Stimulated activated effector memory CD8-positive, alpha-beta T cell treated with anti-CD3 and anti-CD28 coated beads, Interleukin-12 subunit alpha, Interleukin-12 subunit beta, amount 100 ng/mL, for 72 hours (primary cell): ENCODE measurements around the gene RTN1.
"Not testable (repeated sequence)": the region's sequence is repeated elsewhere in the genome, so short reads cannot be mapped to it uniquely, and the experiment has no call there.

Source experiments
- ATAC-seq: fragments of 150-1000 bp; cut with Tn5 transposase; 2 replicates; pipeline ENCODE4 v1.10.0; 2021
- DNase-seq, 2 donors: peaks; one replicate each; pipeline ENCODE4 v3.0.0; 2021 to 2022; ENCODE audit warnings: low spot score in 2 of 2
- H3K27ac Mint-ChIP-seq: one replicate; pipeline ENCODE4 v1.8.0; 2022; ENCODE audit warnings: mild to moderate bottlenecking, mixed read lengths
- H3K36me3 Mint-ChIP-seq: one replicate; pipeline ENCODE4 v1.8.0; 2022; ENCODE audit warnings: mild to moderate bottlenecking, mixed read lengths
- H3K4me1 Mint-ChIP-seq: one replicate; pipeline ENCODE4 v1.8.0; 2022; ENCODE audit warnings: mixed read lengths
- H3K4me3 Mint-ChIP-seq: one replicate; pipeline ENCODE4 v1.8.0; 2022; ENCODE audit warnings: mild to moderate bottlenecking, mixed read lengths
- H3K9me3 Mint-ChIP-seq: one replicate; pipeline ENCODE4 v1.8.0; 2022; ENCODE audit warnings: mixed read lengths

RTN1 gene

GRCh38 chr14:59675394-59675793 lies 195.2 kb downstream of the RTN1 start:
- H3K27ac Mint-ChIP-seq: no peak overlapping the region
- H3K4me1 Mint-ChIP-seq: no peaks in the 10 kb centered on the region
- no peak overlapping the region for H3K4me3 Mint-ChIP-seq
- DNase-seq (no peak), ATAC-seq (no peak)
- H3K36me3 Mint-ChIP-seq: no peaks in the 10 kb centered on the region
- H3K9me3 Mint-ChIP-seq: peaks cover 3% of the 10 kb centered on the region

- Mint-ChIP-seq H3K9me3 (peaks cover 2% of the 10 kb centered on the region), H3K27ac (no peak overlapping the region), H3K36me3 (no peaks in the 10 kb centered on the region), H3K4me1 (no peaks in the 10 kb centered on the region), H3K4me3 (no peak overlapping the region)
- no peak for ATAC-seq
- DNase-seq: no peak
Observed at GRCh38 chr14:59664741-59665140, 205.8 kb downstream of the RTN1 start.

GRCh38 chr14:59657769-59658168 lies 212.8 kb downstream of the RTN1 start:
- Mint-ChIP-seq H3K36me3 (no peaks in the 10 kb centered on the region), H3K27ac (no peak overlapping the region)
- ATAC-seq: no peak

GRCh38 chr14:59656473-59656872 lies 214.1 kb downstream of the RTN1 start:
- no peak for DNase-seq
- peak; percentile 39 for ATAC-seq
- H3K36me3 Mint-ChIP-seq: no peaks in the 10 kb centered on the region
- H3K4me1 Mint-ChIP-seq: no peaks in the 10 kb centered on the region
- no peak overlapping the region for H3K4me3 Mint-ChIP-seq
- no peak overlapping the region for H3K27ac Mint-ChIP-seq
- peaks cover 12% of the 10 kb centered on the region for H3K9me3 Mint-ChIP-seq

More at GRCh38 chr14:59657769-59658168, 212.8 kb downstream of the RTN1 start:
- no peak for DNase-seq
- Mint-ChIP-seq H3K9me3 (peaks cover 7% of the 10 kb centered on the region), H3K4me1 (no peaks in the 10 kb centered on the region), H3K4me3 (no peak overlapping the region)

- H3K9me3 Mint-ChIP-seq, H3K4me3 Mint-ChIP-seq, DNase-seq, H3K27ac Mint-ChIP-seq, ATAC-seq, H3K4me1 Mint-ChIP-seq, H3K36me3 Mint-ChIP-seq: not testable (repeated sequence)
Observed at GRCh38 chr14:59654131-59654530, 216.4 kb downstream of the RTN1 start.

GRCh38 chr14:59646832-59647231 lies 223.7 kb downstream of the RTN1 start:
- not testable (repeated sequence) for H3K4me3 Mint-ChIP-seq, H3K4me1 Mint-ChIP-seq, H3K27ac Mint-ChIP-seq, H3K36me3 Mint-ChIP-seq, DNase-seq, ATAC-seq
- H3K9me3 Mint-ChIP-seq: peaks cover 22% of the 10 kb centered on the region

- Mint-ChIP-seq H3K9me3 (peaks cover 4% of the 10 kb centered on the region), H3K4me1 (no peaks in the 10 kb centered on the region), H3K27ac (no peak overlapping the region), H3K36me3 (no peaks in the 10 kb centered on the region), H3K4me3 (no peak overlapping the region)
- ATAC-seq: no peak
- no peak for DNase-seq
Observed at GRCh38 chr14:59638885-59639284, 231.7 kb downstream of the RTN1 start.

GRCh38 chr14:59634617-59635016 lies 236.0 kb downstream of the RTN1 start:
- DNase-seq (no peak), ATAC-seq (no peak)
- Mint-ChIP-seq H3K4me1 (no peaks in the 10 kb centered on the region), H3K9me3 (no peaks in the 10 kb centered on the region), H3K36me3 (no peaks in the 10 kb centered on the region), H3K27ac (no peak overlapping the region), H3K4me3 (no peak overlapping the region)

GRCh38 chr14:59633486-59633885 lies 237.1 kb downstream of the RTN1 start:
- ATAC-seq (no peak), DNase-seq (no peak)
- no peak overlapping the region for H3K4me3 Mint-ChIP-seq
- no peaks in the 10 kb centered on the region for H3K4me1 Mint-ChIP-seq
- H3K36me3 Mint-ChIP-seq: no peaks in the 10 kb centered on the region
- no peak overlapping the region for H3K27ac Mint-ChIP-seq
- no peaks in the 10 kb centered on the region for H3K9me3 Mint-ChIP-seq

- no peak for ATAC-seq
- Mint-ChIP-seq H3K27ac (no peak overlapping the region), H3K4me3 (no peak overlapping the region), H3K36me3 (no peaks in the 10 kb centered on the region), H3K4me1 (no peaks in the 10 kb centered on the region), H3K9me3 (no peaks in the 10 kb centered on the region)
- DNase-seq: no peak
Observed at GRCh38 chr14:59632381-59632780, 238.2 kb downstream of the RTN1 start.

GRCh38 chr14:59631237-59631636 lies 239.3 kb downstream of the RTN1 start:
- H3K4me1 Mint-ChIP-seq: no peaks in the 10 kb centered on the region
- H3K36me3 Mint-ChIP-seq: no peaks in the 10 kb centered on the region
- DNase-seq (no peak), ATAC-seq (no peak)
- H3K27ac Mint-ChIP-seq: no peak overlapping the region
- H3K9me3 Mint-ChIP-seq: no peaks in the 10 kb centered on the region
- H3K4me3 Mint-ChIP-seq: no peak overlapping the region

GRCh38 chr14:59630288-59630963 lies 240.2 kb downstream of the RTN1 start:
- Mint-ChIP-seq H3K36me3 (no peaks in the 10 kb centered on the region), H3K9me3 (no peaks in the 10 kb centered on the region), H3K4me3 (no peak overlapping the region), H3K27ac (no peak overlapping the region), H3K4me1 (no peaks in the 10 kb centered on the region)
- no peak for DNase-seq
- peak; percentile 51 for ATAC-seq

- no peak for ATAC-seq
- no peak overlapping the region for H3K4me3 Mint-ChIP-seq
- no peak overlapping the region for H3K27ac Mint-ChIP-seq
- H3K4me1 Mint-ChIP-seq: no peaks in the 10 kb centered on the region
- no peaks in the 10 kb centered on the region for H3K9me3 Mint-ChIP-seq
- no peak for DNase-seq
- H3K36me3 Mint-ChIP-seq: no peaks in the 10 kb centered on the region
Observed at GRCh38 chr14:59629444-59630287, 240.9 kb downstream of the RTN1 start.

GRCh38 chr14:59627011-59627520 lies 243.5 kb downstream of the RTN1 start:
- Mint-ChIP-seq H3K27ac (no peak overlapping the region), H3K36me3 (no peaks in the 10 kb centered on the region), H3K4me1 (no peaks in the 10 kb centered on the region), H3K4me3 (no peak overlapping the region), H3K9me3 (no peaks in the 10 kb centered on the region)
- no peak for ATAC-seq
- DNase-seq: no peak

GRCh38 chr14:59622631-59623030 lies 247.9 kb downstream of the RTN1 start:
- H3K4me1 Mint-ChIP-seq: no peaks in the 10 kb centered on the region
- no peaks in the 10 kb centered on the region for H3K9me3 Mint-ChIP-seq
- no peak overlapping the region for H3K27ac Mint-ChIP-seq
- no peaks in the 10 kb centered on the region for H3K36me3 Mint-ChIP-seq
- H3K4me3 Mint-ChIP-seq: no peak overlapping the region
- ATAC-seq (no peak), DNase-seq (no peak)

GRCh38 chr14:59619061-59619460 lies 251.5 kb downstream of the RTN1 start:
- no peak overlapping the region for H3K27ac Mint-ChIP-seq
- no peaks in the 10 kb centered on the region for H3K36me3 Mint-ChIP-seq
- H3K9me3 Mint-ChIP-seq: no peaks in the 10 kb centered on the region
- H3K4me1 Mint-ChIP-seq: no peaks in the 10 kb centered on the region
- peak; percentile 16 for ATAC-seq
- H3K4me3 Mint-ChIP-seq: no peak overlapping the region
- no peak for DNase-seq
